ENCODE results near the gene FAM210B. TPM values are rescaled to one million over a fixed set of nuclear protein-coding genes. Genes with fewer than 3 reads are reported as not detected.

Gene FAM210B
- total and polyA plus RNA-seq, 2 of the 8 experiments (the other 6 are each of a cell fraction or from before 2014, with no cell fraction given) = 9.4 to 15.0 TPM

DNA sequence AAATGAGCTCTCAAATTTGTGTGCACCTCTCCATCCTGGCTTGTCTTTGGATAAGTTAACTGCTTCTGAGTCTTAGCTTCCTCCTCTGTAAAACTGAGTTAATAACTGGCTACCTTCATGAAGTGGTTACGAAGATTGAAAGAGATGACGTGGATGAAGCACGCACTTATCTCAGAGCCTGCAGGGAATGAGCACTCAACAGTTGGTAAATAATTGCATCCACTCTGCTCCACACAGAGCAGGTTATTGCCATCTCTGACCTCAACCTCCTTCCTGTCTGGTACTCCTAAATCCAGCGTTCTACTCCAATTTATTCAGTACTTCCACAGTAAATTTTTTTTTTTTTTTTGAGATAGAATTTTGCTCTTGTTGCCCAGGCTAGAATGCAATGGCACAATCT, 26.4 kb downstream of the FAM210B start (continued):
- TF ChIP-seq JUND (IDR thresholded peaks at IDR 0.05; ENCODE audit: low read length) (no peak), GABPA (IDR thresholded peaks at IDR 0.05; ENCODE audit: borderline replicate concordance, insufficient read depth, low read length) (no peak), BCL11A (IDR thresholded peaks at IDR 0.05; ENCODE audit: low read depth in 2 of 2, low read length in 2 of 2) (no peak)

Data from H1 (cell line).